Stimulated activated CD8-positive, alpha-beta memory T cell treated with anti-CD3 and anti-CD28 coated beads, Interleukin-2, amount 100 ng/mL, for 48 hours (primary cell): ENCODE data around the gene EPB41L3.

ENCODE experiments used
- DNase-seq, 2 donors: peaks; one replicate each; pipeline ENCODE4 v3.0.0-alpha.2; 2020; ENCODE audit warnings: low read depth in 2 of 2

Gene EPB41L3

GRCh38 chr18:5451871-5452270, 91.9 kb downstream of the EPB41L3 start:
- DNase-seq, result no peak

GRCh38 chr18:5451150-5451549, 92.6 kb downstream of the EPB41L3 start:
- no peak for DNase-seq

- DNase-seq, result no peak
These were observed 93.8 kb downstream of the EPB41L3 start for GRCh38 chr18:5449858-5450509.

- DNase-seq, result no peak
These were observed 96.4 kb downstream of the EPB41L3 start for GRCh38 chr18:5447442-5447841.

- no peak for DNase-seq
These were observed 99.0 kb downstream of the EPB41L3 start for GRCh38 chr18:5444847-5445246.

- no peak for DNase-seq
These were observed 99.5 kb downstream of the EPB41L3 start for GRCh38 chr18:5444269-5444668.

- no peak for DNase-seq
These were observed 103.7 kb downstream of the EPB41L3 start for GRCh38 chr18:5439986-5440696.

GRCh38 chr18:5434425-5434824, 109.4 kb downstream of the EPB41L3 start:
- no peak for DNase-seq

- no peak for DNase-seq
These were observed 111.8 kb downstream of the EPB41L3 start for GRCh38 chr18:5431836-5432575.

GRCh38 chr18:5430131-5430530, 113.7 kb downstream of the EPB41L3 start:
- no peak for DNase-seq

GRCh38 chr18:5429681-5430080, 114.1 kb downstream of the EPB41L3 start:
- no peak for DNase-seq

GRCh38 chr18:5425721-5426120, 118.1 kb downstream of the EPB41L3 start:
- no peak for DNase-seq

GRCh38 chr18:5424903-5425664, 118.7 kb downstream of the EPB41L3 start:
- DNase-seq, result no peak

GRCh38 chr18:5422626-5423025, 121.2 kb downstream of the EPB41L3 start:
- DNase-seq, result no peak

- no peak for DNase-seq
These were observed 121.8 kb downstream of the EPB41L3 start for GRCh38 chr18:5421981-5422380.

- DNase-seq, result no peak
These were observed 122.9 kb downstream of the EPB41L3 start for GRCh38 chr18:5420906-5421305.

- no peak for DNase-seq
These were observed 124.2 kb downstream of the EPB41L3 start for GRCh38 chr18:5419601-5420000.

GRCh38 chr18:5419030-5419429, 124.8 kb downstream of the EPB41L3 start:
- DNase-seq, result no peak

- DNase-seq, result no peak
These were observed 126.5 kb downstream of the EPB41L3 start for GRCh38 chr18:5417342-5417741.

GRCh38 chr18:5416112-5416511, 127.7 kb downstream of the EPB41L3 start:
- DNase-seq, result no peak

GRCh38 chr18:5415665-5416064, 128.1 kb downstream of the EPB41L3 start:
- DNase-seq, result no peak

- no peak for DNase-seq
These were observed 128.8 kb downstream of the EPB41L3 start for GRCh38 chr18:5415031-5415430.
